Left colon (tissue), 2 donors: Measurements from ENCODE around the gene LAMA5. TPM values are rescaled to one million over a fixed set of nuclear protein-coding genes. Genes with fewer than 3 reads are reported as not detected.

Source experiments
- ATAC-seq: fragments of 200-7000 bp; cut with Tn5 transposase; one replicate; pipeline ENCODE4 v1.9.1; 2020; ENCODE audit warnings: mild to moderate bottlenecking, moderate library complexity
- DNase-seq, 2 donors: peaks; one replicate each; pipeline ENCODE4 v3.0.0-alpha.2; 2020
- intact Hi-C, 2 donors: fragments of 100-400 bp; cut with DNase I in 1 of 2; cut with micrococcal nuclease in 1 of 2; formaldehyde crosslinking; loops; one replicate each; pipeline versions ENCODE4 v1.11.2 to v1.14.0; 2022; cut with DNase I, micrococcal nuclease
- total RNA-seq, 2 donors: library from RNA; stranded (reverse); fragmentation: NEBNext Ultra II Directional; extraction: Animal tissue kit (Norgen Biotek cat#: 25700); gene quantifications; one replicate each; pipeline ENCODE4 v1.2.1, GENCODE V29; 2021
- donor health status: DM: no; HTN: no; CAD: no.
- donor health status: DM: yes; HTN: yes; CAD: no.

The LAMA5 gene
- total RNA-seq, 2 donors from 2014 or later, result 18.2 to 45.8 TPM

DNA sequence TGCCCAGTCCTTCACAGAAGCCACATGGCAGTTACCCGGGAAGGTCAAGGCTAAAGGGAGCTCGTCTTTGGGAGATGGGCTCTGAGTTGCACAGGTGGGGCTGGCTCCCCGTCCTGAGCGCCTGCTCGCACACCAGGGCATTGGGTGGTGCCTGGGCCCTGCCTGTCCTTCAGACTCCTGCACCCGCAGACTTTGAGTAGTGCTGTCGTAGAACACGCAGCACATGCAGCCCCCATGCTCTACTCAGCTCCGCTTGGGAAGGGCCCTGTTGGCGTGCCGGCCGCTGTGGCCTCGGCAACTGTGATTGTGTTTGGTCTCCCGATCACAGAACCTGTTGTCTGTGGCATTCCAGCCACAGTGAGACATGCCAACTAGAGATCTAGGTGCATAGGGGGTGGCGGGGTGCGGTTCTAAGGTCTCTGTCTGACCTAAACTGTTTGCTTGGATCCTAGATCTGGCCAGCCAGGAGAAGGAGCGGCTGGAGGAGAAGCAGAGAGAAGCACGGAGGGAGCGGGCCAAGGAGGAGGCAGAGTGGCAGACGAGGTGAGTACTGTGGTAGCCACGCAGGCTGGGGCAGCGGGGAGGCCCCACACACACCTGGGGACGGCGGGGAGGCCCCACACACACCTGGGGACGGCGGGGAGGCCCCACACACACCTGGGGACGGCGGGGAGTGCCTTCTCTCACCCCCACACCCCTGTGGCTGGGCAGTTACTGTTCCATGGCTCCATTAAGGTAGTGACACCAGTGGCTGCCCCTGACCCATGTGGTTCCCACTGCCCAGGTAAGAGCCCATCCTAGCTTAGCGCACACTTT is 75.7 kb downstream of the LAMA5 start:
- ATAC-seq (peak; percentile 4), DNase-seq (no peak)
- intact Hi-C loops, result no loop called here

DNA sequence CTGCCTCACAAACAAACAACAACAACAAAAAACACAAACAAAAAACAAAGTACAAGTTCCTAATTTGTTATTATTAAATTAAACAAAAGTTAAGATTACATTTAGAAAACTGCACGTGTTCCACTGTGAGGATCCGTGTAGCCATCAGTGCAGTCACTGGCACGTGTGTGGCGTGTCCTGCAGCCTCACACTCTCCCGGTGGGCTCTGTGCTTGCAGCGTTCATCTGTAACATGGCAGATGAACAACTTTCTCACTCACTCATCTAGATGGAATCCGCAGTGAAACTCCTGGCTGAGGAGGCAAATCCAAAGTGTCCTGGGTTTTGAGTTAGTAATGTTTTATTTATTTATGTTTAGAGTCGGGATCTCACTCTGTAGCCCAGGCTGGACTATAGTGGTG is 77.2 kb downstream of the LAMA5 start:
- ATAC-seq (no peak), DNase-seq (no peak)
- intact Hi-C loops, result no loop called here

DNA sequence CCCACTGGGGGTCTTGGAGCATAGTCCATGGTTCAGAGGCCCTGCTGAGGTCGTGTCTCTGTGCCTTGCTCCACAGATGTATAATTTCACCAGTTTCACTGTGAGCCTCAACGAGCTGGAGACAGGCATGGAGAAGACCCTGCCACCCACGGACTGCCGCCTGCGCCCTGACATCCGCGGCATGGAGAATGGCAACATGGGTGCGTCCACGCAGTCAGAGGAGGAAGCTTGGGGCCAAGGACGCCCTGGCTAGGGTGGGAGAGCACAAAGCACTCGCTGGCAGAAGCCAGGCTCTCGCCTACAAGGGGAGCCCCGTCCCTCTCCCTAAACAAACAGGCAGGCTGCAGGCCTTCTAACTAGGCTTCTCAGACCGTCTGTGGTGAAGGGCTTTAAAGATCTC is 78.0 kb downstream of the LAMA5 start:
- intact Hi-C loops, result no loop called here
- DNase-seq (no peak), ATAC-seq (no peak)

DNA sequence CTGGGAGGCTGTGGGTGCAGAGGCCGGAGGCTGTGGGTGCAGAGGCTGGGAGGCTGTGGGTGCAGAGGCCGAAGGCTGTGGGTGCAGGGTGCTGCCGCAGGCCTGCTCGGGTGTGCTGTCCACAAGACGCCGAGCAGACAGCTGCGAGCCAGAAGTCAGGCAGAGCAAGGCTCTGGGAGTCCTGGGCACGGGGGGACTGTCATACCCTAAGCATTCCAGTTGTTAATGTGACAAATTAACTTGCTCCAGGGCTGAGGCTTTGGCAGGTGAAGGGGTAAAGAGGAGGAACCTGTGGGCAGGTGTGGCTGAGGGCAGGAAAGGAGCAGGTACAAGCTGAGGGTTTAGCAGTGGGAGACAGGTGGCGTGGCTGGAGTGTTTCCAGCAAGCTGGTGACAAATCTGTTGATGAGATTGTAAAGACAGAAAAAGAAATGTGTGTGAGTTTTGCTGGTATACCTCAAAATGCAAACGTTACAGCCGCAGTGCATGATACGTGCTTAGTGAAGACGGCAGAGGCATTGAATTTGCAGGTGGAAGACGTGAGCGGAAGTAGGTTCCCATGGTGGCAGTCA is 78.5 kb downstream of the LAMA5 start:
- intact Hi-C loops, result no loop called here
- ATAC-seq, result no peak
- DNase-seq, result no peak

DNA sequence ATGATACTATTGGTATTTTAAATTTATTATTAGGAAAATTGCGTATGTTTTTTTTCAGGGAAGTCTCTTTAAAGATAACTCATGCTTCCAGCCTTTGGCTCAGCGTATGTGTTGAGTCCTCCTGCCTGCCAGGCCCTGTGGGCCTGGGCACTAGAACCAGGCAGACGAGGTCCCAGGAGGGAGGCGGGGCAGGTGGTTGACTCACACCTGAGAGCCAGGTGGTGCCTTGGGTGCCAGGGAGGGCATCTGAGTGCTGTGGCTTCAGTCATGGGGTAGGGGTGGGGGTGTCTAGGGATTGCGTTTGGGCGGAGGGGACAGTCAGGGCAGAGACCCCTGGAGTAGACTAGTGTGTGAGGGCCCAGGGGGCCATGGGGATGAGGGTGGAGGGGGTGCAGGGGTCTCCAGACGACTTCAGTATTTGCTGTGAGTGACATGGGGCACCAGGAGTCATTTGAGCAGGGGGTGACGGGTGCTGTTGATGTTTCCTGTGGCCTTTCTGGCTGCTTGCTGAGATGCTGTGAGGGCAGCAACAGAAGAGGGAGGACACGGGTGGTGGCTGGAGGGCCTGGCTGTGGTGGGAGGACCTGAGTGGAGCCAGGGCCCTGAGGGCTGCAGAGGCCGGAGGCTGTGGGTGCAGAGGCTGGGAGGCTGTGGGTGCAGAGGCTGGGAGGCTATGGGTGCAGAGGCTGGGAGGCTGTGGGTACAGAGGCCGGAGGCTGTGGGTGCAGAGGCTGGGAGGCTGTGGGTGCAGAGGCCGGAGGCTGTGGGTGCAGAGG is 79.2 kb downstream of the LAMA5 start:
- intact Hi-C loops, result no loop called here
- ATAC-seq (no peak), DNase-seq (no peak)

DNA sequence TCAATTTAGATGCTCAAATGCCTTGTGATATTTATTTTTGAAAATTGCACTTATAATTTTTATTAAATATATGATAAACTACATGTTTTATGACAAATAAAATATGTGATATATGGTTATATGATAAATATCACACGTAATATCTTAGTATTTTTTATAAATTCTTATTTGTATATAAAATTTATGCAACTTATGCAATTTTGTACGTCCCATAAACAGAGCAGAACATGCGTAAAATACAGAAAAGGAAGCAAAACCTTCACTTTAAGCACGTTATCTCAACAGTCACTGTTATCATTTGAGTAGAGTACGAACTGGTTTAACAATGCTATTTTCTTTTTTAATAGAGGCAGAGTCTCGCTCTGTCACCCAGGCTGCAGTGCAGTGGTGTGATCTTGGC is 80.0 kb downstream of the LAMA5 start:
- ATAC-seq, result no peak
- intact Hi-C loops, result no loop called here
- DNase-seq, result no peak

DNA sequence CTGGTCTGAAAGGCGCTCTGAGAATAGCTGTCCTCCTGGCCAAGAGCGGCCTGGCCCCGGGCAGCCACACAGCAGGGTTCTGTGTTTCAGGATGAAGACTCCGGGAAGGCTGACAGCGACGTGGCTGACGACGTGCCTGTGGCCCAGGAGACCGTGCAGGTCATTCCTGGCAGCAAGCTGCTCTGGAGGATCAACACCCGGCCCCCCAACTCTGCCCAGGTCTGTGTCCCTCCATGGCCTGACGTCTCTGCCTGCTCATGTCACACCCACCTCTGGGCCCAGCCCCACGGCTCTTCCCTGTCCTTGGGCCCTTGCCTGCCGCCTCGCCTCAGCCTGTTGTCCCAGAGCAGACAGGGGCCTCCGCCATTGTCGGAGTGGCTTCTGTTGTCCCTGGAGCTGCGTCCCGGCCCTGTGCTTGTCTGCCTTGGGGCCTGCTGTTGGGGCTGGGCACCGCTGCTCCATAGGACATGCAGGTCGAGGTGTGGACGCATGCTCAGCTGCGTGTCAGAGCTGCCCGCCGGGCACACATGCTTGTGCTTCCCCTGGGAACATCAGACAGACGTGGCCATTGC is 80.5 kb downstream of the LAMA5 start:
- intact Hi-C loops, result no loop called here
- DNase-seq (no peak), ATAC-seq (peak; percentile 12)

DNA sequence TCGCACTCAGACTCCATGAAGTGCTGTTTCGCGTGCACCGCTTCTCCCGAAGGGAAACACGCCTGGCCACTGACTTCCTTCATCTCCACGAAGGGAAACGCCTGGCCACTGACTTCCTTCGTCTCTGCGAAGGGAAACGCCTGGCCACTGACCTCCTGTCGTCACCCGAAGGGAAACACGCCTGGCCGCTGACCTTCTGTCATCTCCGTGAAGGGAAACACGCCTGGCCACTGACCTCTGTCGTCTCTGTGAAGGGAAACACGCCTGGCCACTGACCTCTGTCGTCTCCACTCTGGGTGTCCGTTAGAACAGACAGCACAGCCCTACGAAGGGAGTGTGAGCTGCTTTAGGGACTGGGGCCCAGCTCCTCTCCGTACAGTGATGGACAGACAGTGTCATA is 81.4 kb downstream of the LAMA5 start:
- ATAC-seq (no peak), DNase-seq (no peak)
- intact Hi-C loops, result no loop called here

DNA sequence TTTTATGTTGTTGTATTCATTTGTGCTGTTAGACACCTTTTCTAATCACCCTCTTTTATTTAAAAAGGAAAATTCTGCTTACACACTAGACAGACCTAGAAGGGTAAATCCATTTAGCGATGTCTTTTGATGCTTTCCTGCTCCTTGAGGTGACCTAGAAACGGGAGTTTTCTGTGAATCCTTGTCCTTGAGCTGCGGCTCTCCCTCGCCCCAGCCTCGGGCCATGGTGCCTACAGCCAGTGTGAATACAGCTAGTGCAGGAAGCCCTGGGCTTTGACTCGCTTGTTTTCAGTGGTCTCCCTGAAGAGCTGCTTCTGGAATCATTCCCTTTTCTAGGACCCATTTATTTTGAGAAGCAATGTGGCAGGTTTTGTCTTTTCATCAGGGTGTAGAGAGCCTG is 82.0 kb downstream of the LAMA5 start:
- ATAC-seq (no peak), DNase-seq (no peak)
- intact Hi-C loops, result no loop called here

DNA sequence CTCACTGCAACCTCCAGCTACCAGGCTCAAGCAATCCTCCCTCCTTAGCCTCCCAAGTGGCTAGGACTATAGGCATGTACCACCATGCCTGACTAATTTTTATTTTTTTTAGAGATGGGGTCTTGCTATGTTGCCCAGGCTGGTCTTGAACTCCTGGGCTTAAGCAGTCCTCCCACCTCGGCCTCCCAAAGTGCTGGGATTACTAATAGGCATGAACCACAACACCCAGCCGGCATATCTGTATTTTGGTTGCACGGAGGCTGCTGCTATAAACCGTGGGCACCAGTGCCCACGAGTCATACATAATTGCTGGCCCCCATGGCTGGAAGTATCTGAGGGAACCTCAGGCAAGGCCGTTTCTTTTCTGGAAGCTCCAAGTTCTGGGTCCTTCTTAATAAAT is 82.7 kb downstream of the LAMA5 start:
- no peak for DNase-seq
- intact Hi-C loops, result no loop called here
- ATAC-seq, result no peak

DNA sequence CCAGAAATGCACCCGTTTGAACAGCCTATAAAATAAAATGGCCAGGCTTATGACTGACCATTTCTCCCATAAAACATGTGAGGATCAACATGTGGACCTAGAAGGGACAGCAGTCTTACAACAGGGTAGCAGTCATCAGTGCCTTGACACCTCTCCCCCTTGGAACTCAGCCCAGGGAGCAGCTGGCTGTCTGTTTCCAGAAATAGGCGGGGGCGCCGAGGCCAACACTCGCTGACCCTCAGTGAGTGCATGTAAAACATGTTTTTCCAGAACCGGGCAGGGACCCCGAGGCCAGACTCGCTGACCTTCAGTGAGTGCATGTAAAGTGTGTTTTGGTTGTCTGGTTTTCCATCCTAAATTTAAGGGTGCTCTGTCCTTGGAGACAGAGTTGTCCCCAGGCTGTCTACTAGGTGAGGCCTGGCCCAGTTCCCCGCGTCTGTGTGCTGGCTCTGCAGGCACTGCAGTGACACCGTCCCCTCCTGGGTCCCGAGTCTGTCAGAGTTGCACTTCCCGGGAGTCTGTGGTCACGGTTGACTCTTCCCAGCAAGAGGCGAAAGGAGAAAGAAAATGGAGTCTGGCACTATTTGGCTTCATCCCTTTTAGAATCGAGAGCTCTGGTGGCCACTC is 84.1 kb downstream of the LAMA5 start:
- DNase-seq, result no peak
- intact Hi-C loops, result no loop called here
- ATAC-seq, result peak; percentile 10

DNA sequence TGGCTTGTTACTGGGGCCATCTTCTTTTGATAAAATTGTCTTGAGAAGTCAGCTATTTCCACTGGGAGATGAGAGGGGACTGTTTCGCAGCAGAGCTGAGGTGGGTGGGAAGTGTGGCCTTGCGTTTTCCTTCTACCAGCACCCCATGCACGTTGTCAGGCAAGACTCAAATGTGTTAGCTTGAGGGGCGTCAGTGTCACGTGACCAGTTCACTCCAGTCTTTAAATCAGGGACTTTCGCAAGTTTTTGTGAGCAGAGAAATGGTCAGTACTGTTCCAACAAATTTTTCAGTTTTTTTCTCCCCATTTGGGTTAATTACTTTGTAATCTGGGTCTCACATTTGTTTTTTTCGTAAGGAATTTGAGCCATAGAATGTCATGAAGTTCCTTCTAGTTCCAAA is 85.0 kb downstream of the LAMA5 start:
- intact Hi-C loops, result no loop called here
- ATAC-seq (no peak), DNase-seq (no peak)

DNA sequence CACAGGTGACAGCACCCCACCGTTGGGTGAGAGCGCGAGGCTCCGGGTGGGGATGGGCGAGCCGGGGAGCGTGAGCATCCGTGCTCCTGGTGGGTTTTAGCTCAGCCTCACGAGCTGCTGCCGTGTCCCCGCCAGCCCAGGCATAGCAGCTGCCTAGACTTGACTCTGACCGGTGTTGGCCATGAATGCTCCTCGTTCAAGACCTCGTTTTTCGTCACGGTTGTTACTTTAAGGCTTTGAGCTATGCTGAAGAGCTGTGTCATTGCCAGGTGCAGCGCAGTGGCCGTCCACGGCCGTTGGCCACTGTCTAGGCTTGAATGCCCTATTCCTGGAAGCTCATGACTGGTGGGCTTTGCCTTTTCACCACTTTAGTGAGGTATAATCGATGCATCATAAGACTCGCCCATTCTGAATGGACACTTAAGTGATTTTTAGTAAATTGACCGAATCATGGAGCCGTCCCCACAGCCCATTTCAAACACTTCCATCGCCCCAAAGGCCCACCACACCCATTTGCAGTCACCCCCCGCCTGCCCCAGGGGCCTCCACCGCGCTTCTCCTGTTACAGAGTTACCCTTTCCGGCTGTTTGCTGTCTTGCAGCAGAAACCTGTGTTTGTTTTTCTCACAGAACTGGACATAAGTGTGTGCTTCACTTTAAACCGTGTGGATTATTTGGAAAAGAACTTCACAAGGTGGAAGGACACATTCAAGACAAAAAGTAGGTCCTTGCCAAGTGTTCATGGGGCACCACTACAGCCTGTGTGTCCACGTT is 85.8 kb downstream of the LAMA5 start:
- intact Hi-C loops, result no loop called here
- DNase-seq (no peak), ATAC-seq (no peak)

DNA sequence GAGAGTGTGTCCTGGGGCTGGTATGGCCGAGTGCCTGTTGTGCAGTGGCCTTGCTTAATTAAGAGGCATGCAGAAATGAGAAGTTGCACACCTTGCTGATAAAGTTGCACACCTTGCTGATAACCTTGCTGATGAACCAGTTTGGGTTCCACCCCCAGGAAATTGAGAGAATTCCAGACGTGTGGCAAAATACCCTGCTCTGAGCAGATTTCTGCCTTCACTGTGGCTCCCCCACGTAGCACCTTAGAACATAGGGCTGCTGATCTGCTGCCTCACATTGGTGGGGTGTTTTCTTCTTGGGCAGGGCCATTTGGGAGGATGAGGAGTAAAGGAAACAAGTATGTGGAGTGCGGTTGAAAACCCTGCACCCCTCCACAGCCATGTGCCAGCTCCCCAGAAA is 86.8 kb downstream of the LAMA5 start:
- no peak for DNase-seq
- ATAC-seq, result no peak
- intact Hi-C loops, result no loop called here

DNA sequence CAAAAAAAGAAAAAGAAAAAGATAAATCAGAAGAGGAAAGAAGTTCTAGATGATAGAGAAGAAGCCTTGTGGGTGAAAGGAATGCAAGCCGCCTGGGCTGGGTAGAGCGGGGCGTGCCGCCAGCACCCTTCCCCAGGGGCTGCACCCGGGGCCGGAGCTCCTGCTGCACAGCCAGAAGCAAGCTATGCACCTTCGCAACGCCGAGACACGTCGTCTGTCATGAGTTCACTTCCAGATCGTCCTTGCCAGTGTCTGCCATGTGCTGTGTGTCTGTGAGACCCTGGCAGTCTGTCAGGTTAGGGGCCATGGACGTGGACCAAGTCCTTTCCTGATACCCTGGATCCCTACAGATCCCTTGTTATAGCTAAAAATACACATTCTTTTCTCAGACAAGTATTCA is 89.9 kb downstream of the LAMA5 start:
- ATAC-seq, result no peak
- intact Hi-C loops, result no loop called here
- DNase-seq, result no peak

DNA sequence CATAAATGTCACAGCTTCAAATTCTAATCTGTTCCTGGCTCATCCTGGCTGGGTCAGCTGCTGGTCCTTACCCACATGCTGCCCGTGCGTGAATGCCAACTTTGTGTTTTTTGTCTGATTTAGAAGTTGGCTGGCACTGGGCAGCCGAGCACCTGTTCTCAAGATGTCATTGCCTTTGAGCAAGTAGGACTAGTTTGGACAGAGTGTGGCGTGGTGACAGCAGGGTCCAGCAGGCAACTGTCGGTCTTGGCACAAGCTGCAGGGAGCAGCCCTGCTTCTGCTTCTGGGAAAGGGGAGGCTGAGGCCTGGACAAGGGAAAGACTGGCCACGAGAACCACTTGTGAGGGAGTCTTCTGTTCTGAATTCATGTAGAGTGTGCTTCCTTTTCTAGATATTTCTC is 90.7 kb downstream of the LAMA5 start:
- DNase-seq (no peak), ATAC-seq (no peak)
- intact Hi-C loops, result no loop called here

DNA sequence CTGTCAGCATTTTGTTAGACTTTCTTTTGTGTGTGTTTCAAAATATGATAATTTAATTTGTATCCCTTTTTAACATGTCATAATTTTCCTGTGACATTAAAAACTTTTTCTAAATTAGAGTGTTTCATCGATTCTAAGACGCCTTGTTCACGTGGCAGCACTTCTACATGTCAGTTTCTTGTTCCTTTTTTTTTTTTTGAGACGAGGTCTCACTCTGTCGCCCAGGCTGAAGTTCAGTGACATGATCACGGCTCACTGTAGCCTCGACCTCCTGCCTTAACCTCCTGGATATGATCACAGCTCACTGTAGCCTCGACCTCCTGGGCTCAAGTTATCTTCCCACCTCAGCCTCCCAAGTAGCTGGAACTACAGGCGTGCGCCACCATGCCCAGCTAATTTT is 91.9 kb downstream of the LAMA5 start:
- intact Hi-C loops, result no loop called here
- no peak for ATAC-seq
- no peak for DNase-seq

DNA sequence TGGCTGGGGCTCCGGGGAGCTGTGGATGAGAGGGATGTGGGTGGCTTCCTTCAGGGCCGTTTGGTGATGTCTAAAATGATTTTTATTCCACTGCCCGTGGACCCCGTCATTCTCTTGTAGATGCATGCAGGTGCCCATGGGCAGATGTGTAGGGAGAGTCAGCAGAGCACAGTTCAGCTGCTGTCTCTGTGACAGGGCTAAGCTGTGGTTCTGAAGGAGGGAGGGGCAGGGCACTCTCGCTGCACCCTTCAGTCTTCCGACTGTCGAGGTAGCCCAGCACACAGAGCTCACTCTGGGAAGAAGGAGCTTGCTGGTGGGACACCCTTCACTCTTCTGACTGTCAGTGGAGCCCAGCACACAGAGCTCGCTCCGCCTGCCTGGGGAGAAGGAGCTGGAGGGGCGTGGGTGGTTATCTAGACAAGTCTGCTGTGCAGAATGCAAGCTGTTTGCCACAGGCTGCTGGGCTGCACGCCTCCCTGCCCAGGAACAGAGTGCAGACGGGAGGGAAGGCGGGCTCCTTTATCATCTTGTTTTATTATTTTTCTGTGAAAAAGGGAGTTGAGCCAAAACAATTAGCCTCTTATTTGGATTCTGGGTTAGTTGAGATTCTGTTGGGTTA is 92.7 kb downstream of the LAMA5 start:
- intact Hi-C loops, result no loop called here
- DNase-seq (no peak), ATAC-seq (peak; percentile 86)
